Muscle layer of colon (tissue), 2 donors: Measurements from ENCODE around the gene PLEKHA8.

ENCODE experiments used
- H3K27ac ChIP-seq: one replicate; pipeline ENCODE4 v1.7.0; 2013; ENCODE audit warnings: low read depth, mild to moderate bottlenecking, low read length, moderate library complexity
- H3K27me3 ChIP-seq, 2 donors: one replicate each; pipeline ENCODE4 v1.7.0; 2013; ENCODE audit warnings: low read length in 2 of 2, mild to moderate bottlenecking in 2 of 2; ENCODE audit not compliant: insufficient read depth in 2 of 2, control insufficient read depth in 1 of 2
- H3K36me3 ChIP-seq: one replicate; pipeline ENCODE4 v1.7.0; 2013; ENCODE audit warnings: mild to moderate bottlenecking, low read length; ENCODE audit not compliant: insufficient read depth
- H3K4me1 ChIP-seq: one replicate; pipeline ENCODE4 v1.7.0; 2013; ENCODE audit warnings: mild to moderate bottlenecking, low read length; ENCODE audit not compliant: insufficient read depth
- H3K4me3 ChIP-seq, 2 donors: one replicate each; pipeline ENCODE4 v1.7.0; 2013; ENCODE audit warnings: low read length in 2 of 2, low read depth in 1 of 2, mild to moderate bottlenecking in 1 of 2, moderate library complexity in 1 of 2
- H3K9ac ChIP-seq: one replicate; pipeline ENCODE4 v1.7.0; 2013; ENCODE audit warnings: low read length
- H3K9me3 ChIP-seq: one replicate; pipeline ENCODE4 v1.7.0; 2013; ENCODE audit warnings: mild to moderate bottlenecking, low read length
- donor health status: abdominal sarcoma.
- donor health status: Adenocarcinoma of cecum.

The PLEKHA8 gene

DNA sequence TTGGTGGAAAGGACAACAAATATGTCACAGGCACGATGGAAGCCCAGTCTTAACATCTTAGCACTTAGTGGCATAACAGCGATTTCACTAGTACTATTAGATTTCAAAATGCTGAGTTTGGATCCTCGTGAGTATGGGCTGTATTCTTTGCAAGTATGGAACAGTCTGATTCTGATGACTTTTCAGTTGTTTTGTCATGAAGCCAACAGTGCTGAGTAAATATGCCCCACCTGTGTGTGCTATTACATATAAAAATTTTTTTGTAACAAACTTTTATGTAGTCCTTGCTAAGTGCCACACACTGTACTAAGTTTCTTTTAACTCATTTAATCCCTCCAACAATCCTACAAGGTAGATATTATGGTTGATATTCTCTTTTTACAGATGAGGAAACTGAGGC, 137.4 kb downstream of the PLEKHA8 start:
- no peak overlapping the region for H3K27ac ChIP-seq
- no peaks in the 10 kb centered on the region for H3K9me3 ChIP-seq
- H3K4me3 ChIP-seq: no peak overlapping the region
- peaks cover 6% of the 10 kb centered on the region for H3K36me3 ChIP-seq
- peaks cover 6% of the 10 kb centered on the region for H3K4me1 ChIP-seq
- H3K9ac ChIP-seq: no peak overlapping the region
- no peaks in the 10 kb centered on the region for H3K27me3 ChIP-seq

GRCh38 chr7:30166155-30166840, 138.1 kb downstream of the PLEKHA8 start:
- H3K27ac ChIP-seq: no peak overlapping the region
- H3K4me3 ChIP-seq: no peak overlapping the region
- H3K36me3 ChIP-seq: peaks cover 4% of the 10 kb centered on the region
- H3K9ac ChIP-seq: no peak overlapping the region
- no peaks in the 10 kb centered on the region for H3K27me3 ChIP-seq
- H3K4me1 ChIP-seq: peaks cover 6% of the 10 kb centered on the region
- no peaks in the 10 kb centered on the region for H3K9me3 ChIP-seq

GRCh38 chr7:30166841-30167235, 138.6 kb downstream of the PLEKHA8 start:
- Histone ChIP-seq H3K27ac (no peak overlapping the region), H3K9me3 (no peaks in the 10 kb centered on the region), H3K4me1 (peaks cover 8% of the 10 kb centered on the region), H3K9ac (no peak overlapping the region), H3K4me3 (no peak overlapping the region), H3K36me3 (peaks cover 4% of the 10 kb centered on the region), H3K27me3 (no peaks in the 10 kb centered on the region)

DNA sequence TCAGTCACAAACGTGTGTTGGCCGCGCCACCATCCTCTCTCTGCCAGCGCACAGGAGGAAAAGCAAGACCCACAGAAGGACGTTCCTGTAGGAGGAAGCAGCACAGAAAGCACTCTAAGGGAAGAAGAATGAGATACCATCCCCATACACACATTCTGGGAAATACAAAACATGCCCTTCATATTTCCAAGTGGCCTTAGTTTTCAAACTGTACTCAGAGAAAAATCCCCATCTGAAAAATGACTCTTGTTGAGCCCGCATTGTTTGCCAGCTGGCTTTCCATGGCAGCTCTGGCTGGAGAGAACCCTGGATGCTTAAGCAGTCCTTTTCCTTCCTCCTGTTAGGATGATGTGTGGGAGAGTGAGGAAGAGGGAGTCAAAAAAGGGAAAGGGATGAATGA, 139.7 kb downstream of the PLEKHA8 start:
- no peaks in the 10 kb centered on the region for H3K27me3 ChIP-seq
- H3K4me3 ChIP-seq: no peak overlapping the region
- no peaks in the 10 kb centered on the region for H3K9me3 ChIP-seq
- peaks cover 18% of the 10 kb centered on the region for H3K4me1 ChIP-seq
- no peak overlapping the region for H3K27ac ChIP-seq
- peaks cover 2% of the 10 kb centered on the region for H3K36me3 ChIP-seq
- H3K9ac ChIP-seq: no peak overlapping the region

GRCh38 chr7:30168835-30169573, 140.8 kb downstream of the PLEKHA8 start:
- Histone ChIP-seq H3K4me3 (no peak overlapping the region), H3K9ac (no peak overlapping the region), H3K36me3 (no peaks in the 10 kb centered on the region), H3K9me3 (no peaks in the 10 kb centered on the region), H3K4me1 (peaks cover 30% of the 10 kb centered on the region), H3K27me3 (no peaks in the 10 kb centered on the region), H3K27ac (no peak overlapping the region)

- Histone ChIP-seq H3K27ac (no peak overlapping the region), H3K4me1 (peaks cover 35% of the 10 kb centered on the region), H3K4me3 (no peak overlapping the region), H3K9ac (no peak overlapping the region), H3K36me3 (no peaks in the 10 kb centered on the region), H3K9me3 (no peaks in the 10 kb centered on the region), H3K27me3 (no peaks in the 10 kb centered on the region)
These were observed 141.4 kb downstream of the PLEKHA8 start for GRCh38 chr7:30169579-30169978.

- H3K4me1 ChIP-seq: peaks cover 40% of the 10 kb centered on the region
- H3K27me3 ChIP-seq: no peaks in the 10 kb centered on the region
- no peak overlapping the region for H3K27ac ChIP-seq
- H3K9ac ChIP-seq: no peak overlapping the region
- H3K4me3 ChIP-seq: no peak overlapping the region
- H3K36me3 ChIP-seq: no peaks in the 10 kb centered on the region
- no peaks in the 10 kb centered on the region for H3K9me3 ChIP-seq
These were observed 142.4 kb downstream of the PLEKHA8 start for GRCh38 chr7:30170476-30171205.

- Histone ChIP-seq H3K9ac (no peak overlapping the region), H3K27ac (no peak overlapping the region), H3K4me1 (peaks cover 47% of the 10 kb centered on the region)
These were observed 143.7 kb downstream of the PLEKHA8 start for GRCh38 chr7:30171766-30172447.

GRCh38 chr7:30172451-30172850, 144.2 kb downstream of the PLEKHA8 start:
- peaks cover 47% of the 10 kb centered on the region for H3K4me1 ChIP-seq
- H3K9ac ChIP-seq: no peak overlapping the region
- H3K9me3 ChIP-seq: no peaks in the 10 kb centered on the region
- no peaks in the 10 kb centered on the region for H3K27me3 ChIP-seq
- peak overlapping the region; percentile 79 for H3K27ac ChIP-seq
- H3K4me3 ChIP-seq: no peak overlapping the region
- no peaks in the 10 kb centered on the region for H3K36me3 ChIP-seq

More at GRCh38 chr7:30171766-30172447, 143.7 kb downstream of the PLEKHA8 start:
- Histone ChIP-seq H3K36me3 (no peaks in the 10 kb centered on the region), H3K9me3 (no peaks in the 10 kb centered on the region), H3K4me3 (no peak overlapping the region), H3K27me3 (no peaks in the 10 kb centered on the region)

GRCh38 chr7:30173058-30173897, 145.1 kb downstream of the PLEKHA8 start:
- Histone ChIP-seq H3K4me3 (peak overlapping the region in 1 of 2 donors; percentile 20), H3K9me3 (no peaks in the 10 kb centered on the region), H3K36me3 (no peaks in the 10 kb centered on the region), H3K9ac (no peak overlapping the region), H3K27ac (peak overlapping the region; percentile 79), H3K27me3 (no peaks in the 10 kb centered on the region), H3K4me1 (peaks cover 47% of the 10 kb centered on the region)
